Kidney (tissue), 14 donors: ENCODE results near the gene KLHDC8A. TPM values are rescaled to one million over a fixed set of nuclear protein-coding genes. Genes with fewer than 3 reads are reported as not detected.

Experiments used
- DNase-seq, 5 donors: peaks; one replicate each; pipeline ENCODE4 v3.0.0-alpha.2; 2013 to 2020
- FAIRE-seq: peaks from 2 replicates; lab custom pipeline; 2012; peaks lifted over from hg19 to GRCh38; lab: Jason Lieb, UNC
- H3K27ac ChIP-seq, 2 donors: one replicate each; pipeline ENCODE4 v1.7.0; 2013; ENCODE audit warnings: low read depth in 2 of 2, low read length in 2 of 2, inconsistent platforms in 1 of 2
- H3K27me3 ChIP-seq: one replicate; pipeline ENCODE4 v1.7.1; 2013; ENCODE audit warnings: low read length, inconsistent platforms; ENCODE audit not compliant: control insufficient read depth, insufficient read depth
- H3K36me3 ChIP-seq, 3 donors: one replicate each; pipeline versions ENCODE4 v1.7.0 to v1.7.1; 2013; ENCODE audit warnings: low read length in 3 of 3, control low read depth in 1 of 3, inconsistent platforms in 1 of 3; ENCODE audit not compliant: insufficient read depth in 3 of 3, control insufficient read depth in 2 of 3
- H3K4me1 ChIP-seq, 3 donors: one replicate each; pipeline versions ENCODE4 v1.7.0 to v1.7.1; 2013; ENCODE audit warnings: low read length in 3 of 3, inconsistent platforms in 1 of 3, low read depth in 1 of 3; ENCODE audit not compliant: control insufficient read depth in 2 of 3, insufficient read depth in 2 of 3
- H3K4me3 ChIP-seq, 3 donors: one replicate each; pipeline versions ENCODE4 v1.7.0 to v1.8.1; 2013; ENCODE audit warnings: low read length in 3 of 3, control low read depth in 1 of 3, inconsistent platforms in 1 of 3
- H3K9ac ChIP-seq, 3 donors: one replicate each; pipeline versions ENCODE4 v1.7.0 to v1.7.1; 2013; ENCODE audit warnings: low read length in 3 of 3, control low read depth in 1 of 3, inconsistent platforms in 1 of 3
- H3K9me3 ChIP-seq, 3 donors: one replicate each; pipeline versions ENCODE4 v1.7.0 to v1.7.1; 2013; ENCODE audit warnings: low read length in 3 of 3, control low read depth in 1 of 3, inconsistent platforms in 1 of 3; ENCODE audit not compliant: control insufficient read depth in 2 of 3, insufficient read depth in 1 of 3
- intact Hi-C: fragments of 100-400 bp; cut with DNase I; formaldehyde crosslinking; loops from one replicate; pipeline ENCODE4 v1.11.1; 2022
- polyA plus RNA-seq: library from polyadenylated mRNA; stranded (reverse); fragments of 350-450 nt; fragmentation: Illumina TruSeq; extraction: RNeasy Lipid Tissue Mini Kit (QIAGEN cat#74804); gene quantifications from one replicate; pipeline ENCODE4 v1.2.3, GENCODE V29; 2014; ENCODE audit warnings: low read depth, low replicate concordance; ENCODE audit not compliant: insufficient read depth
- total RNA-seq: library from RNA; stranded (reverse); fragmentation: NEBNext Ultra II Directional; extraction: Animal tissue kit (Norgen Biotek cat#: 25700); gene quantifications from one replicate; pipeline ENCODE4 v1.2.1, GENCODE V29; 2021
- TF ChIP-seq, protein P1 (sequence below): IDR thresholded peaks from 3 replicates; pipeline ENCODE4 v1.5.1; 2012; ENCODE audit warnings: mild to moderate bottlenecking, moderate library complexity, borderline replicate concordance; ENCODE audit not compliant: insufficient read depth; ENCODE audit errors: extremely low read depth
- donor health status: control.
- donor health status: control.
- donor health status: control.
- donor health status: control.
- donor health status: control.
- donor health status: DM: yes; HTN: yes; CAD: no.
- donor health status: Normal renal cell carcinoma (clear cell type).

Gene KLHDC8A
- total and polyA plus RNA-seq, 2 donors from 2014 or later: not detected

DNA sequence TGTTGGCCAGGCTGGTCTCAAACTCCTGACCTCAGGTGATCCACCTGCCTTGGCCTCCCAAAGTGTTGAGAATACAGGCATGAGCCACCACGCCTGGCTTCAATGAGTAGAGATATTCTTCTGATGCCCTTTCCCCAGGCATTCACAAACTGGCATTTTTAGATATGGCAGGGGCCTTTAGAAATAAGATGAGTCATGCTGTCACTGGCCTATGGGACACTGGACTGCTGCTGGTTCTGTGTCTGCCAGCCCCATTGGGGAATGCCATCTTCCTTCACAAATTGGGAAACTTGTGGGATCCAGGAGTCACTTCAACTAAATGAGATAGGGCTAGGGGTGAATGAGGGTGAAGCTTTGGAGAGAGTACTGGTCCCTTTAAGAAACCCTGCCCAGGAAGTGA is 16.0 kb downstream of the KLHDC8A start:
- Histone ChIP-seq H3K9me3 (no peaks in the 10 kb centered on the region), H3K4me1 (peaks cover 0 to 7% (median 0%) of the 10 kb centered on the region in 3 donors), H3K27me3 (no peaks in the 10 kb centered on the region), H3K4me3 (no peak overlapping the region), H3K36me3 (no peaks in the 10 kb centered on the region), H3K27ac (no peak overlapping the region), H3K9ac (no peak overlapping the region)
- no peak for FAIRE-seq
- intact Hi-C loops: no loop called here
- TF ChIP-seq, protein P1, sequence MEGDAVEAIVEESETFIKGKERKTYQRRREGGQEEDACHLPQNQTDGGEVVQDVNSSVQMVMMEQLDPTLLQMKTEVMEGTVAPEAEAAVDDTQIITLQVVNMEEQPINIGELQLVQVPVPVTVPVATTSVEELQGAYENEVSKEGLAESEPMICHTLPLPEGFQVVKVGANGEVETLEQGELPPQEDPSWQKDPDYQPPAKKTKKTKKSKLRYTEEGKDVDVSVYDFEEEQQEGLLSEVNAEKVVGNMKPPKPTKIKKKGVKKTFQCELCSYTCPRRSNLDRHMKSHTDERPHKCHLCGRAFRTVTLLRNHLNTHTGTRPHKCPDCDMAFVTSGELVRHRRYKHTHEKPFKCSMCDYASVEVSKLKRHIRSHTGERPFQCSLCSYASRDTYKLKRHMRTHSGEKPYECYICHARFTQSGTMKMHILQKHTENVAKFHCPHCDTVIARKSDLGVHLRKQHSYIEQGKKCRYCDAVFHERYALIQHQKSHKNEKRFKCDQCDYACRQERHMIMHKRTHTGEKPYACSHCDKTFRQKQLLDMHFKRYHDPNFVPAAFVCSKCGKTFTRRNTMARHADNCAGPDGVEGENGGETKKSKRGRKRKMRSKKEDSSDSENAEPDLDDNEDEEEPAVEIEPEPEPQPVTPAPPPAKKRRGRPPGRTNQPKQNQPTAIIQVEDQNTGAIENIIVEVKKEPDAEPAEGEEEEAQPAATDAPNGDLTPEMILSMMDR: no peak
- DNase-seq: peak in 1 of 5 donors; percentile 4

DNA sequence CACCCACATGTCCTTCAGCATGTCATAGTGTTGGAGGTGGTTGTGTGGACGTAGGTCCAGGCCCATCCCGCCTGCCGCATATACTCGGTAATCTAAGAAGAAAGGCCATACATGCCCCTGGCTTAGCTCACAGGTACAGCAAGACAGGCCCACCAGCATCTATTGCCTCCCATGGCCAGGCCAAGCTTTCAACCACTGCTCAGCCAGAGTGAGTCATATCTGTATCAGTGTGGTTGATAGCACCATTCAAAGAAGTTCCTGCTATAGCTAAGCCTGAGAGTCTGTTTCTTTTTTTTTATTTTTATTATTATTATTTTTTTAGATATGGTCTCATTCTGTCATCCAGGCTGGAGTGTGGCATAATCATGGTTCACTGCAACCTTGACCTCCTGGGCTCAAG is 17.0 kb downstream of the KLHDC8A start:
- no peak overlapping the region for H3K27ac ChIP-seq
- no peaks in the 10 kb centered on the region for H3K36me3 ChIP-seq
- H3K9me3 ChIP-seq: no peaks in the 10 kb centered on the region
- H3K27me3 ChIP-seq: no peaks in the 10 kb centered on the region
- TF ChIP-seq, protein P1: no peak
- no peak overlapping the region for H3K4me3 ChIP-seq
- FAIRE-seq (no peak), DNase-seq (peak in 1 of 5 donors; percentile 37)
- H3K9ac ChIP-seq: no peak overlapping the region
- intact Hi-C loops: no loop called here
- H3K4me1 ChIP-seq: peaks cover 0 to 7% (median 0%) of the 10 kb centered on the region in 3 donors

DNA sequence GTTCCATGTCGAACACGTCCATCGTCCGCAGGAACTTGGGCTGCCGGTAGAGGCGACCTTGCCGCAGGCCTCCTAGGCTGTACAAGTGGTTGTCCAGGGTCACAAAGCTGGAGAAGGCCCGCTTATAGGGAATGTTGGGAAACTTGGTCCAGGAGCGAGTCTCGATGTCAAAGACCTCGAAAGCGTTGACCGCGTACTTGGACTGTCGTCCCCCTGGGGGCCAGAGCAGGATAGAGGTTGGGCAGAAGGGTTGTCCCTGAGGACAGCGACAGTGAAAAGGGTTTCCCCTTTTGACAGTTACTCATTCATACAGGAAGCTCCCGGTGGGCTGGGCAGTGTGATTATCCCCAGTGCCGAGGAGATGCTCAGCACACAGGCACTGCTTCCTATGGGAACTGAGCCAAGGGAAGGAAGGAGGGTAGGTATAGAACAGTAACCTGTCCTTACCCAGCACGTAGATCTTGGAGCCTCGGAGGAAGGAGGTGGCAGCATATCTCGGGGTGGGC is 17.5 kb downstream of the KLHDC8A start:
- intact Hi-C loops: no loop called here
- peak in 1 of 5 donors; percentile 38 for DNase-seq
- FAIRE-seq: no peak

More for the DNA sequence above, 17.5 kb downstream of the KLHDC8A start:
- Histone ChIP-seq H3K36me3 (no peaks in the 10 kb centered on the region), H3K4me3 (no peak overlapping the region), H3K27ac (no peak overlapping the region), H3K9me3 (no peaks in the 10 kb centered on the region), H3K27me3 (no peaks in the 10 kb centered on the region), H3K9ac (no peak overlapping the region), H3K4me1 (peaks cover 0 to 6% (median 0%) of the 10 kb centered on the region in 3 donors)
- TF ChIP-seq, protein P1: no peak
